Activated CD8-positive, alpha-beta memory T cell treated with anti-CD3 and anti-CD28 coated beads, Interleukin-2, amount 50 U/mL, for 1 hour (primary cell): ENCODE measurements around the gene RNF121.

ENCODE experiments used
- DNase-seq: peaks from one replicate; pipeline ENCODE4 v3.0.0-alpha.2; 2020; ENCODE audit errors: extremely low read depth

Gene RNF121

DNA sequence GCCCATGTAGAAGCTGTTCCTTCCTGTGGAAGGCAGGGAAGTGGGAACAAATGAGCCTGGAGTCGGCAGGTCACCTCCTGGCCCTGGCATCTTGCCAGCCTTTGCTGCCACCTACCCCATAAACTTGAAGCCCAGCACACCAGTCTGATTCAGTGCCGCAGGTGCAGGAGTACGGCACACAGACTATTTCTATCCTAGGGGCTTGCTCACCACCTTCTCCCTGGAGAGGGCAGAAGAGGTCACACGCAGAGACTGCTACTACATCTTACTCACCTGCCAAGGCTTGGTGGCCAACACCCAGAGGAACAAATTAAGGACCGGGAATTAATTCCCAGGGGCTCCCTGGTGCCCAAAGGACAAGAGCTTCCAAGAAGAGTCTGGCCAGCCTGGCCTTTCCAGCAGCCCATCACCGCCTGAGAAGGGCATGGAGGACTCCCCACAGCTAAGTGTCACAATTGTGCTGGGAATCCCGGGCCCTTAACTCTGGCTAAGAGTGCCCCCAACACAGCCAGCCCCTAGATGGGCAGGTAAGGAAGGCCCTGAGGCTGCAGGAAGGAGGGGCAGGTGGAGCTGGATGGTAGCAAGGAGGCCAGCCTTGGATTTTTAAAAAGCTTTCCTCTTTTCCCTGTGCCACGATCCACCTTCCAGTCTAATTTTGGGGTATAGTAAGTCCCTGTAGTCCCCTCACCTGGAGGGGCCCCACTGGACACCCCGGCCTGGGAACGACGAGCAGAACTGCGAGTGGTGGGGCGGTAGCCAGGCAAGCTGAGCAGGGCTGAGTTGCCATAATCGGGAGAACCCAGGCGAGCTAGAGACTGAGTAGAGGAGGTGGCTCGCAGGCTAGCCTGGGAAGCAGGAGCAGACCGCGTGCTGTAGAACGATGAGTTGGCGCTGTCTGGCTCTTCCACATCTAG lies 76.8 kb downstream of the RNF121 start:
- DNase-seq: no peak

DNA sequence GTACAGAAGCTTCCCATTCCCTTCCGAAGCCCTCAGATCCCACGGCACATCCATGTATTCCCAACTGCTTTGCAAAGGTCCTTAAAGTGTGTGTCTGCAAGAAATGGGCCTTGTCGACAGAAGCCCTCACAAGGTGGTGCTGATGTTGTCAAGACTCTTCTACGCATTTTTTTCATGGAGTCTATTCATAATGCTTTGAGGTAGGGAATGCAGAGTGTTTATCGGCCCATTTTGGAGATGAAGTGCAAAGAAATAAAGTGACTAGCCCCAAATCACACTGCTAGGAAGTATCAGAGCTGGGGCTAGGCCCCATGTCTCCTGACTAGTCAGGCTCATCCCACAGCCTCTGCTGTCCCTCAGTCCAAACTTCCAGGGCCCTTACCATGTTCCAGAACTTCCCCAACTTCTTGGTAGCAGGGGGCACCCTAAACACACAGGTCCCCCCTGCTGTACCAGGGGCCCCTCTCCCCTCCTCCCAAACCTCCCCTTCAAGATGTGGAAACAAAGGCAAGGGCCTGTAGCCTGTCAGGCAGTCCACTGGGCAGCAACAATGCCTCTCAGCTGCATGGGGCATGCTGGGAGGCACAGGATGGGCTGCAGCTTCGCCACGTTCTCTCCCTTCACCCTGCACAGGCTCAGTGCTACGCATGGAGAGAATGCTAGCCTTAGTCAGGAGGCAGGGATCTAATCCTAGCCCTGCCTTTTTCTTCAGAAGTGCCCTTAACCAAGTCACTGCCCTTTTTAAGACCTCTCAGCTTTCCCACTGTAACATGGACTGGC lies 77.7 kb downstream of the RNF121 start:
- DNase-seq: no peak

DNA sequence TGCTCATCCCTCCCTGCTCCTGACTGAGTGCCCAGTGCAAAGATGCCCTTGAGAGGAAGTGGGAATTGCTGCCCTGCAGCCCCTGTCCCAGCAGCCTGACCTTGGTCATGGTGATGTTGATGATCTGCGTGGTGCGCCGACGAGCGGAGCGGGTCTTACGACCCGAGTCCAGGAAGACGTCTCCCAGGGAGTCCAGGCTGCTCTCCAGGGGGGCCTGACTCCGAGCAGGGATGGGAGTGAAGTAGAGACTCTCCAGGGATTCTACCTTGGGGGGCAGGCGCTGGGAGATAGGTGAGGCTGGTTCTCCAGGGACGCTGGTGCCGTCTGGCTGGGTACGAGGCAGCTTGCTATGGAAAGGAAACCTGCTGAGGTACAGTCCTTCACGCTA lies 78.2 kb downstream of the RNF121 start:
- no peak for DNase-seq

DNA sequence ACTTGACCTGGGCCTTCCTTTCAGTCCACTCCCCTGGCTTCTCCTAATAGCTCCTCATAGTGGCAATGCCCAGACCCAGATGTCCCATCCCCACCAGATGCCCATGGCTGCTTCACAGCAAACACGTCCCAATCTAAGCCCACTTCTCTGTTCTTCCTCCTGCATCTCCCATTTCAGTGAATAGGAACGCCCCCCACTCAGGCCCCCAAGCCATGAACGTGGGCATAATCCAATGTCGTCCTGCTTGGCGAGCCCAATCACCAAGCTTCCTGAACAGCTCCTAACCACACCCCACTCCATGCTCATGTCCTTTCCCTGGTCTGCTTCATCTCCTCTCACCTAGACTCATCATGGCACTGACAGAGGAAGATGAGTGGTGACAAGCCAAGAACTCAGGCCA lies 78.7 kb downstream of the RNF121 start:
- no peak for DNase-seq

DNA sequence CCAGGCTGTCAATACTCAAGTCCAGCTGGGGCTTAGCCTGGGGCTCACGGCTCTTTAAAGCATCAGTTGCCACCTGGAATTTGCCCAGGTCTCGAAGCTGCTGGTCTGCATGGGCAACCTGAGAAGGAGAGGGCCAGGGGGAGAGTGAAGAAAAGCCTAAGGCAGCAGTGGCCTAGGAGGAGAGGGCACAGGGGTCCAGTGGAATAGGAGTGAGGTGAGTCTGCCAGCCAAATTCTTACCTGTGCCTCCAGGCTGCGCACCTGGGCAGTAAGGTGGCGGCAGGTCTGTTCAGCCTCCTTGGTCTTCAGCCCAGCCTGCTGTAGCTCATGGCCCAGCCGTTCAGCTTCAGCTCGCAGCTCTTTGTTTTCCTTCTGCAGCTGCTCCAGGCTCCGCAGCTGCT lies 79.9 kb downstream of the RNF121 start:
- no peak for DNase-seq

DNA sequence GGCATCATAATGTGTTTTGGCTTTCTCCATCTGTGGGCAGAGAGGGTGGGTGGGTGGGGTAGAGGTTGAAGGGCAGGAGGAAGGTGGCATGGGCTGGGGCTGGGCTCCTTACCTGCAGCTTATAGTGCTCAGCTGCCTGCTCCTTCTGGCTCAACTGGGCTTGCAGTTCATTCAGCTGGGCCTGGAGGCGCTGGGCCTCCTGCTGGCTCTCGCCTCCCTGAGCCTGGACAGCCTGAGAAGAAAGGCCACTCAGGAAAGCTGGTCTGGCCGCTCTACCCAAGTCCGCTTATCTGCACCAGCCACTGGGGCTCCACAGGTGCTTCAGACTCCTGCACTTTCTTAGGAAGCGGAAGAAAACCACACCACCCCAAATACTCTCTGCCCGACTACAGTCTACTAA lies 80.3 kb downstream of the RNF121 start:
- no peak for DNase-seq

DNA sequence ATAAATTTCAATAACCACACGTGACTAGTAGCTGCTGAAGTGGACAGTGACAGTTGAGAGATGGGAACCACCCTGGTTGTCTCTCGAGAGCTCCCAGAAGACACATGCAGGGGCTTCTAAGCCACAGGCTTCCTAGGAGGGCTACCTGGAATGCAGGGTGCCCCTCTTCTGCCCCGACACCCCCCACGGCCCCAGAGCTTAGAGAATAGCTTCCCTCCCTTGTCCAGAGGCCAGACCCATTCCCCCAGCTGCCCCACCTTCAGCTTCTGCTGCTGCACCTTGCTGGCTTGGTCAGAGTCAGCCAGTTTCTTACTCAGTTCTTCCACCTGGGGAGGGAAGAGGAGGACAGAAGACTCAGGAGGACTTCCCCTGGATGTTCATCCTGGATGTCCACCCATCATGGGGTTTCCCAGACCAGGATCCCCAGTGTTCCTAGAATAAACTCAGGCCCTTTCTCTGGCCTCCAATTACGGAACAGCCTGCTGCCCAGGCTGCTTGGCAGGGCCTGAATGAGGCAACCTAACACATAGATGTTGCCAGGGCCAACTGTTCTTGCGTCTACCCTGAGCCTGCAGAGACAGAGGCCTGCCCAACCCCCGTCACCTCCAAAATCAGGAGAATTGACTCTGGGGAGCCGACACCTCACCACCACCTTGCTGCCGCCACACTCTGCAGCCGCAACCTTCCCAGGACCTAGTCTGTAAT lies 81.8 kb downstream of the RNF121 start:
- DNase-seq: no peak

DNA sequence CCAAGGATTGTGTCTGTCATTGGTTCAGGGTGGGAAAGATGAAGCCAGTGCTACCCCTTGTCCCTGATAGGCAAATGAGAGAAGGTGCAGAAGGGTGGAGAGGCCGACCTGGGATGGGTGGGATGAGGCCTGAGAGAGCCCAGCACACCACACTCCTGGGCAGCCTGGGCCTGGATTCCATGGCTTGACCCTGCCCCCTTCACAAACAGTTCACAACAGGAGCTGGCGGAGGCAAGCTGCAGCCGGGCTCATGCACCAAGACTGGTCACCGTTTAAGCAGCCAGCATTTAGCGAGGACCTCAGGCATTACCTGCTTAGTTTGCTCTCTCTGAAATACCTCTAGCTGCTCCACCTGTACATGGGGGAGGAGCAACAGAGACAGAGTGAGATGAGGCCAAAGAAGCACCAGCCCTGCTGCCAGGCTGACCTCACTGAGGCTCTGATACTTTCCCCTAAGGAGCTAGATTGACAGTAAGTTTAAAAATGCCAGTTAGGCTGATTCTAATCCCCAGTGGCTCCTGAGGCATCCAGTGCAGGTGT lies 83.3 kb downstream of the RNF121 start:
- no peak for DNase-seq

DNA sequence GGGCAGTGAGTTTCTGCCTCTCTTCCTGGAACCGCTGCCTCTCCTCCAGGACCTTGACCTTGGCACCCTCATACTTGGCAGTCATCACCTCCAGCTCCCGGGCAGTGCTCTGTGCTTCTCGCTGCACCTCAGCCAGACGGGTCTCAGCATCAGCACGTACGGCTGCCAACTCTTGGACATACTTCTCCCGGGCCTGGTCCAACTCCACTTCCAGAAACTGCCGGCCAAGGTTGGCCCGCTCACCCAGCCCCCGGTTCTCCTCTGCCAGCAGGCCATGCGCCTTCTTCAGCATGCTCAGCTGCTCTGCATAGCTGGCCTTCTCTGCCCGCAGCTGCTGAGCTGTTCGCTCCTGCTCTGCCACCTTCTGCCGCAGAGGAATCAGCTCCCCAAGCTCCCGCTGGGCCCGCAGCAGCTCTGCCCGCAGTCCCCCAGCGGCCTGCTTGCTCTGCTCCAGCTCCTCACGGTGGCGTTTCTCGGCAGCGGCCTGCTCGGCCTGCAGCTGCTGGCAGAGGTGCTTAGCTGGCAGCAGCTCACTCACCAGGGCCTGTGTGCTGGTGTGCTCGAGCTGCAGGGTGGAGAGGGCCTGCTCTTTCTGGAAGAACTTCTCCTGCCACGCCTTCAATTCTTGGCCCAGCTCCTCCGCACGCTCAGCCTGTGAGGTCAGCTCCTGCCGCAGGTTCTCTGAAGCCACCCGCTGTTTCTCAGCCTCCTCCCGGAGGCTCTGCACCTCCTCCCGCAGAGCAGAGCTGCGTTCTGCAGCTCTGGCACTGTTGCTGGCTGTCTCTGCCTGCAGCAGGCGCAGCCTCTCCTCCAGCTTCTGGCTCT lies 84.3 kb downstream of the RNF121 start:
- DNase-seq: no peak

DNA sequence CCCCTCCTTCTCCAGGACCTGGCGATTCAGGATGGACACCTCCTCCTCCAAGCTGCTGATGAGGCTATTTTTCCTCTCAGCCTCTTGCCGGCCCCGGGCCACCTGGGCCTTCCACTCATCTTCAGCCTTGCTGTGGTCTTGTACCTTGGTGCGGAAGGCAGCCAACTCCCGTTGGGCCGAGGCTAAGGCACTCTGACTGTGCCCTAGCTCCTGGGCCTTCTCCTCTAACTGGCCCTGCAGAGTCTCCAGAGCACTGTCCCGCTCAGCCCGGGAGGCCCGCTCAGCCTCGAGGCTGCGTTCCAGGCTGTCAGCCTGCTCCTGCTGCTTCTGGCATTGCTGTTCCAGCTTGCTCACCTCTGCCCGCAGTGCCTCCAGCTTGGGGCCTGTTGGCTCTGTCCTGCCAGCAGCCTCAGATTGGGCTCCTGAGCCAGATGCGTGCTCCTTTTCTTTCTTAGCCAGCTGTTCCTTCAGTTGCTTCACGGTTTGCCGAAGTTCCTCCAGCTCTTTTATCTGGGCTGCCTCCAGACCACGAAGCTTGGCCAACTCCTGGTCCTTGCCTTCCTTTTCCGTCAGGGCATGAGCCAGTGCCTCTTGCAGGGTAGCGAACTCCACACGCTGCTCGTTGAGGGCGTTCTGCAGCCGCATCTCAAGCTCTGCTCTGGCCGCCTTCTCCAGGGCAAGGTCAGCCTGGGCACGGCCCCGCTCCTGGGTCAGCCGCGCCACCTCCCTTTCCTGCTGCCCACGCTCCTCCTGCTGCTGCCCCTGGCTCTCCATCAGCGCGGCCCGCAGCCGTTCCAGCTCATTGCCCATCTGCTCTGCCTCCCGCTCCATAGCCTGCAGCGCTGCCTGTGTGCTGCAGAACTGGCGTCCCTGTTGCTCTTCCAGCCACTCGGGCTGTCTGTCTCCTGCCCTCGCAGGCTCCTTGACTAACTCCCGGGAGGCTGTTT lies 85.2 kb downstream of the RNF121 start:
- no peak for DNase-seq

DNA sequence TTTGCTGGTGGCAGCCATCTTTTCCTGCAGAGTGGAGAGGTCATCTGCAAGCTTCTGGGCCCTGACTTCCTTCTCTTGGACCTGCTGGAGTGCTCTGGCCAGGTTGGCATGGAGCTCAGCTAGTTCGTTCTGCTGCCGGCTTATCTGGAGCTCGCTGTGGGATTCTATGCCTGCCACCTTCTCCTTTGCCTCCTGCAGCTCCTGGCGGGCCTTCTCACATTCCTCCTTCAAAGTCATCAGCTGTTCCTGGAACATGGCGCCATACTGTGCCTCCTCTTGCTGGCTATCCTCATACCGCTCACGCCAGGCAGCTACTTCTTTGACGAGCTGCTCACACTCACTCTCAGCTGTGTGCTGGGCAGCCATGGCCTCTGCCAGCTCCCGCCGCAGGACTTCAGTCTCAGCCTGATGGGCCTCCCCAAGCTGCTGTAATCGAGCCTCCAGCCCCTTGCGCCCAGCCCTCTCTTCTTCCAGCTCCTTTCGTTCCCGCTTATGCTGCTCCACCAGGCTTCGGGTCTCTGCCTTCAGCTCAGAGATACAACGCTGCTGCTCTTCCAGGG lies 86.0 kb downstream of the RNF121 start:
- no peak for DNase-seq

DNA sequence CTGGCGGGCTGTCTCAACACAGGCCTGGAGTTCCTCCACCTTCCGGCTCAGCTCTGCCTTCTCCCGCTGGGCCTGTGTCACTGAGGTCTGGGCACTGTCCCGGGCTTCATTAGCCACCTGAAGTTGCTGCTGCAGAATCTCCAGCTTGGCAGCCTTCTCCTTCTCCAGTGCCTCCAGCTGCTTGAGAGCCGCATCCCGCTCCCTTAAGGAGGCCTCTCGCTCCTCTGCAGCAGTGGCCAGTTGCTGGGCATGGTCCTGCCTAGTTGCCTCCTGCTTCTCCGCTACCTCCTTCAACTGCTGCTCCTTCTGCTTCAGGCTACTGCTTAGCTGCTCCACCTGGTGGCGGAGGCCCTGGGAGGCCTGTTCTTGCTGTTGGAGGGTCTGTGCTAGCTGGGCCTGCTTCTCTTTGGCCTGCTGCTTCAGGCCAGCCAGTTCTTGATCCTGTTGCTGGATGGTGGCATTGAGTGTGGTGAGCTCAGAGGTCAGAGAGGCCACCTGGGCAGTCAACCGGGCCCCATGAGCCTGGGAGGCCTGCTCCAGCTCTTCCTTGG lies 86.7 kb downstream of the RNF121 start:
- no peak for DNase-seq

DNA sequence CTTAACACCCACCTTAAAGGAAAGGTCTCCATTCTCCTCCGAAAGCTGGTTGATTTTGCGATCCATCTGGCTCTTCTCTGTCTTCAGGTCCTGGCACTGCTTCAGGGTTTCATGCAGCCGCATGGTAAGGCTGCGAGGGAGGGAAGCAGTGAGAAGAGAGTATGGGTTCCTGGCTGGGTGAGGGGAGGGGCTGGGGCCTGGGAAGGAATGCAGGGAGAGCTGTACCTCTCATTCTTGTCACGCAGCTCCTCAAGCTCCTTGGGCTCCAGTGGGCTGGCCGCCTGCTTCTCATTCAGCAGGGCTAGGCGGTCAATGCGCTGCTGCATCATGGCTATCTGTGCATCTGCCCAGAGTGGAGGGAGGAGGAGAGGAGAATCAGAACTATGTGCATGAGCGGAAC lies 89.3 kb downstream of the RNF121 start:
- no peak for DNase-seq

DNA sequence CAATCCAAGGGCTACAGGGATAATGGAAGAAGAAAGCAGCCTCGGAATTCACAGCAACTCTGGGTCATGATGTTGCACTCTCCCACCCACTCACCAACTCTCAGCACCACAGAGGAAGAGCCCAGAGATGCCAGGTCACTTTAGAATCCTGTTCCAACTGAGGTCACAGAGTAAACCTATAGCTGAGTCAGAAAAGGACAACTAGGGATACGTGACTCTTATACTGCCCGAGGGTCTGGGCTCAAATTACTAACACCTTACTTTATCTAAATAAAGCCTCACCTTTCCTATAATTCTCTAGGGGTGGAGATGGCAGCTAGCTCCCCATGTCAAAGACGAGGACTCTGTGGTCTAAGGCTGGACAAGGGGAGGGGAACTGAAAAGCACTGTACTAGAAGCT lies 94.5 kb downstream of the RNF121 start:
- DNase-seq: no peak

DNA sequence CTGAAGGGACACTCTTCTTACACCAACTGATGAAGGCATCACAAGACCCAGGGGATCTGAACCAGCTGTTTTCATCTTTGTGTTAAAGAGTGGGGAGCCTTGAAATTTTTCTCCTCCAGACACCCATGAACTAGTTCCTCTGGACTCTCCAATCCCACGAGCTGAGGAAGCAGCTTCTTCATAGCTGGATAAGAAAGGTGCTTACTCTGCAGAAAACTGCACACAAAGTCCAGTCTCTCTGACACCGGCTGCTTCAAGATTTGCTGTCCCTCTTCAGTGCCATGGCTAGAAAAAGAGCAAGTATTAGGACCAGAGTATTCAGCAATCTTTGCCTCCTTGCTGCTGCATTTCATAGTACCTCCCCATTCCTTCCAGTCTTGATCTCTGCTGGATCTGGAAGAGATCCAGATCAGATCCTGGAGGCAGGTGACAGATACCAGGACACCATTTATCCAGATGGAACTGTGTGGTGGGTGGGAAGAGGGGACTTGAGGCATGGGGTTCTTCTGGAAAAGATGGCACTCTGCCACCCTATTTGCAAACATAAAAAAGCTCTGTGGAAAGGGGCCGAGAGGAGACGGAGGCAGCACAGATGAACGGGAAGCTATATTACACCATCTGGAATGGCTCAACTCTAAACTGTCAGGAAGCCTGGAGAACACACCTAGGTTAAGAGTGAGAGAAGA lies 95.4 kb downstream of the RNF121 start:
- no peak for DNase-seq

DNA sequence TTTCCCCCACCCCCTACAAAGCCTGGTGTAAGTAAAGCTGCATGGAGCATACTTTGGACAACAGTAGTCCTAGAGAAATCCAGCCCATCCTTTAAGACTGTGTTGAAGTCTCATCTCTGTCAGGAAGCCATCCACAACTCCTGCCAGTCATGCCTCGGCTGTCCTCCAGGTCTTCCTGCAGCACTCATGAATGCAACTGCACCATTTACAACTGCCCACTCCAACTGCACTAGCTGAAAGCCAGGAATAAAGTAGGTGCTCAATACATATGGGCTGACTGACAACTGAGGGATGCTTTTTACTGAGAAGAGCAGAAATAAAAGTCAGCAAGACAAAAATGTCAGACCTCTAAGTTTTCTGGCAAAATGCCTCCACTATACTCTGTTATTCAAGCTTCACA lies 97.2 kb downstream of the RNF121 start:
- DNase-seq: no peak

DNA sequence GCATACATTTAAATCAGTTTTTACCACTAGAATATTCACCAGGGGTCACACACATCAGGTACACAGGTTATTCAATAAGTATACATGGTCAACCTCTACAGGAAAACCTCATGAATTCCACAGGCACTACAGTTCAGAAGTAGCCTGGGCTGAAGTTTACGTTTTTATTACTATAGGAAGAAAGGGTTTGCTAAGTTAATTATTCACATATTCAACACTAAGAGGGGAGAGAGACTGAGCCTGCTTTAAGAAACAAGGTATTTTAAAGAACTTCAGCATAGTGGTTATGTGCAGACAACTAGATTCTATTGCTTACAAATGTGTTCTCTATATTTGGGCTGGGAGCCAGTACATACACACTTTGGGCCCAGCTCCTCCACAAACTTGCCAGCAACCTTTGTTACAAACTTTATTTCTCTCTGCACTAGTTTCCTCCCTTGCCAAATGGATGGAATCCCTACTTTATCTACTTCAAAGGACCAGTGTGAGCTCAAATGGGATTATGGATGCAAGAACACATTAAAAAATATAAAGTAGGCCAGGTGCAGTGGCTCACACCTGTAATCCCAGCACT lies 101.7 kb downstream of the RNF121 start:
- DNase-seq: no peak

DNA sequence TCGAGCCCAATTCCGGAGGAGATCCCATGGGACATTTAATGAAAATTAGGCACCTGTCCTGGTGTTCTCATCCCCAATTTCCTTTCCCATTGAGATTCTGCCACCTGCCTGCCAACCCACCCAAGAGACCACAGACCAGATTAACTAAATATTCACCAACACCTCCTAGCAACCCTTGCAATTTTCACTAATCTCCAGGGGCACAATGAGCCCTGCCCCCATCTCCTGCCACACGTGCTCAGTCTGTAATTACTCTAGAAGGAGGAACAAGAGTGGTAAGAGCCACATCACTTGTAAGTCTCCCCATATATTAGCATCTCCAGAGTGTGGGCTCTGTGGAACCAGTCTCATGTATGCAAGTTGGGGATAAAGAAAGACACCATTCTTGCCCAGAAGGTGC lies 107.8 kb downstream of the RNF121 start:
- no peak for DNase-seq
